Fibroblast of the conjunctiva (primary cell): ENCODE measurements around the gene RBM33.
"Not testable (repeated sequence)": the region's sequence is repeated elsewhere in the genome, so short reads cannot be mapped to it uniquely, and the experiment has no call there.

ENCODE experiments used
- DNase-seq: peaks from one replicate; pipeline ENCODE4 v3.0.0-alpha.2; 2010; ENCODE audit warnings: low read depth

The RBM33 gene

GRCh38 chr7:155662343-155663043 is 18.0 kb downstream of the RBM33 start:
- DNase-seq, result no peak

- DNase-seq, result no peak
These were observed 19.5 kb downstream of the RBM33 start for GRCh38 chr7:155663937-155664336.

GRCh38 chr7:155665079-155665956 is 20.9 kb downstream of the RBM33 start:
- no peak for DNase-seq

- peak; percentile 59 for DNase-seq
These were observed 21.5 kb downstream of the RBM33 start for GRCh38 chr7:155665957-155666287.

- no peak for DNase-seq
These were observed 22.9 kb downstream of the RBM33 start for GRCh38 chr7:155667241-155667829.

GRCh38 chr7:155669717-155670505 is 25.4 kb downstream of the RBM33 start:
- peak; percentile 58 for DNase-seq

GRCh38 chr7:155670521-155670920 is 26.1 kb downstream of the RBM33 start:
- DNase-seq, result no peak

- DNase-seq, result no peak
These were observed 30.1 kb downstream of the RBM33 start for GRCh38 chr7:155674556-155674955.

- no peak for DNase-seq
These were observed 31.6 kb downstream of the RBM33 start for GRCh38 chr7:155676052-155676451.

- no peak for DNase-seq
These were observed 33.2 kb downstream of the RBM33 start for GRCh38 chr7:155677688-155678087.

GRCh38 chr7:155680124-155680523 is 35.7 kb downstream of the RBM33 start:
- no peak for DNase-seq

GRCh38 chr7:155680864-155681263 is 36.4 kb downstream of the RBM33 start:
- DNase-seq, result no peak

GRCh38 chr7:155681663-155682062 is 37.2 kb downstream of the RBM33 start:
- no peak for DNase-seq

GRCh38 chr7:155682484-155682883 is 38.0 kb downstream of the RBM33 start:
- no peak for DNase-seq

GRCh38 chr7:155683098-155683497 is 38.6 kb downstream of the RBM33 start:
- no peak for DNase-seq

- DNase-seq, result no peak
These were observed 39.3 kb downstream of the RBM33 start for GRCh38 chr7:155683714-155684113.

- DNase-seq, result no peak
These were observed 40.1 kb downstream of the RBM33 start for GRCh38 chr7:155684543-155684942.

- DNase-seq, result no peak
These were observed 40.8 kb downstream of the RBM33 start for GRCh38 chr7:155685070-155685790.

- no peak for DNase-seq
These were observed 41.3 kb downstream of the RBM33 start for GRCh38 chr7:155685791-155686160.

- not testable (repeated sequence) for DNase-seq
These were observed 42.3 kb downstream of the RBM33 start for GRCh38 chr7:155686620-155687324.

- not testable (repeated sequence) for DNase-seq
These were observed 43.8 kb downstream of the RBM33 start for GRCh38 chr7:155688237-155688636.
